ENCODE data around the gene VRK3.

The VRK3 gene

DNA sequence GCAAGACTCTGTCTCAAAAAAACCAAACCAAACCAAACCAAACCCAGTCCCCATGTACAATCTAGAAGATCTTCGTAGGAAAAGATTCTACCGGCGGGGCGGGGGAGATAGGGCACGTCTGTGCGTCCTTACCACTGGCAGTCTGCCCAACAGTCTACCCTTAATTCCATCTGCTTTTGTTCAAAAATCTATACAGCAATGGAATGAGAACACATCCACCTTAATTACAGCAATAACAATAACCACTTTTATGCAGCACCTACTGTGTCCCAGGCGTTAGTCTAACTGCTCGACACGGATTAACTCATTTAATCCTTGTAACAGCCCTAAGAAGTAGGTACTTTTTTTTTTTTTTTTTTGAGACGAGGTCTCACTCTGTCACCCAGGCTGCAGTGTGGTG, 98.7 kb downstream of the VRK3 start:
- no peaks in the 10 kb centered on the region for H3K27me3 Mint-ChIP-seq
- peaks cover 77% of the 10 kb centered on the region for H3K4me1 Mint-ChIP-seq
- peak overlapping the region; percentile 49 for H3K4me3 Mint-ChIP-seq
- H3K36me3 Mint-ChIP-seq = peaks cover 68% of the 10 kb centered on the region
- H3K9me3 Mint-ChIP-seq = peaks cover 5% of the 10 kb centered on the region
- ATAC-seq = no peak
- no peak overlapping the region for H3K27ac Mint-ChIP-seq
